Measurements from ENCODE around the gene ZNF264. TPM values are rescaled to one million over a fixed set of nuclear protein-coding genes. Genes with fewer than 3 reads are reported as not detected.

The ZNF264 gene
- total RNA-seq, 1 experiment from 2014 or later, result 48.3 TPM

DNA sequence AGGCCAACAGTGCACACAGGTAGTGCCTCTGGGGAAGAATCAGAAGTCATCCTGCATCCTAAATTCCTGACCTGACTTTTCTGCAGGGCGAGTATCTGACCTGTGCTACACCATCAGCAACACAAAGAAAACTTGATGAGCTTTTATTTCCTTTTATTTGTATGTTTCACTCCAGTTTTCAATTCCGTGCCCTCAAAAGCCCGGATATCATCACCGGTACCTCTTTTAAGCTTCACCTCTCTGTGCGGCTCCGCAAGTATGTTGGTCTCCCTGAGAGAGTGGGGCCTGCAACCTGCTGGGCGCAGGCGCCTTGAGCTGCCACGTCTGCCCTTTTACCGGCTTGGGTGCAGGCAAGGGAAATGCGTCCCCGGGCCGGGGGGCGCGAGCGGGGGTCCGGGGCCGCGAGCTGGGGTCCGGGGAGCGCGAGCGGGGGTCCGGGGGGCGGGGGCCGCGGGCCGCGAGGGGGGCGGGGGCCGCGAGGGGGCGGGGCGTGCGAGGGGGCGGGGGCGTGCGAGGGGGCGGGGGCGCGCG lies 19.7 kb upstream of the ZNF264 start:
- BruUV-seq (replicated peaks), result no TSS peak
- DNase-seq (ENCODE audit: low read depth, low spot score) (no peak), ATAC-seq (peak; percentile 76)
- TF ChIP-seq, protein P1, sequence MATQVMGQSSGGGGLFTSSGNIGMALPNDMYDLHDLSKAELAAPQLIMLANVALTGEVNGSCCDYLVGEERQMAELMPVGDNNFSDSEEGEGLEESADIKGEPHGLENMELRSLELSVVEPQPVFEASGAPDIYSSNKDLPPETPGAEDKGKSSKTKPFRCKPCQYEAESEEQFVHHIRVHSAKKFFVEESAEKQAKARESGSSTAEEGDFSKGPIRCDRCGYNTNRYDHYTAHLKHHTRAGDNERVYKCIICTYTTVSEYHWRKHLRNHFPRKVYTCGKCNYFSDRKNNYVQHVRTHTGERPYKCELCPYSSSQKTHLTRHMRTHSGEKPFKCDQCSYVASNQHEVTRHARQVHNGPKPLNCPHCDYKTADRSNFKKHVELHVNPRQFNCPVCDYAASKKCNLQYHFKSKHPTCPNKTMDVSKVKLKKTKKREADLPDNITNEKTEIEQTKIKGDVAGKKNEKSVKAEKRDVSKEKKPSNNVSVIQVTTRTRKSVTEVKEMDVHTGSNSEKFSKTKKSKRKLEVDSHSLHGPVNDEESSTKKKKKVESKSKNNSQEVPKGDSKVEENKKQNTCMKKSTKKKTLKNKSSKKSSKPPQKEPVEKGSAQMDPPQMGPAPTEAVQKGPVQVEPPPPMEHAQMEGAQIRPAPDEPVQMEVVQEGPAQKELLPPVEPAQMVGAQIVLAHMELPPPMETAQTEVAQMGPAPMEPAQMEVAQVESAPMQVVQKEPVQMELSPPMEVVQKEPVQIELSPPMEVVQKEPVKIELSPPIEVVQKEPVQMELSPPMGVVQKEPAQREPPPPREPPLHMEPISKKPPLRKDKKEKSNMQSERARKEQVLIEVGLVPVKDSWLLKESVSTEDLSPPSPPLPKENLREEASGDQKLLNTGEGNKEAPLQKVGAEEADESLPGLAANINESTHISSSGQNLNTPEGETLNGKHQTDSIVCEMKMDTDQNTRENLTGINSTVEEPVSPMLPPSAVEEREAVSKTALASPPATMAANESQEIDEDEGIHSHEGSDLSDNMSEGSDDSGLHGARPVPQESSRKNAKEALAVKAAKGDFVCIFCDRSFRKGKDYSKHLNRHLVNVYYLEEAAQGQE (IDR thresholded peaks at IDR 0.05; ENCODE audit: insufficient read depth in 1 of 2, low read depth in 2 of 2, low read length in 1 of 2), result no peak
- TF ChIP-seq, protein P2, sequence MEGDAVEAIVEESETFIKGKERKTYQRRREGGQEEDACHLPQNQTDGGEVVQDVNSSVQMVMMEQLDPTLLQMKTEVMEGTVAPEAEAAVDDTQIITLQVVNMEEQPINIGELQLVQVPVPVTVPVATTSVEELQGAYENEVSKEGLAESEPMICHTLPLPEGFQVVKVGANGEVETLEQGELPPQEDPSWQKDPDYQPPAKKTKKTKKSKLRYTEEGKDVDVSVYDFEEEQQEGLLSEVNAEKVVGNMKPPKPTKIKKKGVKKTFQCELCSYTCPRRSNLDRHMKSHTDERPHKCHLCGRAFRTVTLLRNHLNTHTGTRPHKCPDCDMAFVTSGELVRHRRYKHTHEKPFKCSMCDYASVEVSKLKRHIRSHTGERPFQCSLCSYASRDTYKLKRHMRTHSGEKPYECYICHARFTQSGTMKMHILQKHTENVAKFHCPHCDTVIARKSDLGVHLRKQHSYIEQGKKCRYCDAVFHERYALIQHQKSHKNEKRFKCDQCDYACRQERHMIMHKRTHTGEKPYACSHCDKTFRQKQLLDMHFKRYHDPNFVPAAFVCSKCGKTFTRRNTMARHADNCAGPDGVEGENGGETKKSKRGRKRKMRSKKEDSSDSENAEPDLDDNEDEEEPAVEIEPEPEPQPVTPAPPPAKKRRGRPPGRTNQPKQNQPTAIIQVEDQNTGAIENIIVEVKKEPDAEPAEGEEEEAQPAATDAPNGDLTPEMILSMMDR (IDR thresholded peaks at IDR 0.05), result no peak
- TF ChIP-seq TCF7L2 (IDR thresholded peaks at IDR 0.05; ENCODE audit: low read depth, low read length) (no peak), POLR2AphosphoS5 (IDR thresholded peaks at IDR 0.05; ENCODE audit: low read depth, low read length) (no peak), SIN3A (IDR thresholded peaks at IDR 0.05; ENCODE audit: borderline replicate concordance, insufficient read depth, low read depth, low read length) (no peak)
- intact Hi-C loops (cut with micrococcal nuclease; ENCODE audit: unreplicated experiment), result no loop called here
- ChIA-PET POLR2A (no interaction called here), CTCF (no interaction called here)
- H3K27ac ChIP-seq (ENCODE audit: low read length), result no peak overlapping the region
- H3K9me3 ChIP-seq (ENCODE audit: control insufficient read depth, insufficient read depth, low read depth, low read length), result no peaks in the 10 kb centered on the region
- in situ Hi-C loops (cut with HindIII; ENCODE audit: low pct_unique_long_range_greater_than_20kb, low sequenced_read_pairs), result no loop called here
- H3K27me3 ChIP-seq (ENCODE audit: control insufficient read depth, insufficient read depth, low read length), result no peaks in the 10 kb centered on the region
- H3K4me3 ChIP-seq (ENCODE audit: low read depth in 2 of 2, low read length in 2 of 2), result peak overlapping the region; percentile 24 to 29
- H3K36me3 ChIP-seq (ENCODE audit: control insufficient read depth, insufficient read depth, low read length), result no peaks in the 10 kb centered on the region
- no peaks in the 10 kb centered on the region for H3K4me1 ChIP-seq (ENCODE audit: control insufficient read depth, insufficient read depth, low read length)

DNA sequence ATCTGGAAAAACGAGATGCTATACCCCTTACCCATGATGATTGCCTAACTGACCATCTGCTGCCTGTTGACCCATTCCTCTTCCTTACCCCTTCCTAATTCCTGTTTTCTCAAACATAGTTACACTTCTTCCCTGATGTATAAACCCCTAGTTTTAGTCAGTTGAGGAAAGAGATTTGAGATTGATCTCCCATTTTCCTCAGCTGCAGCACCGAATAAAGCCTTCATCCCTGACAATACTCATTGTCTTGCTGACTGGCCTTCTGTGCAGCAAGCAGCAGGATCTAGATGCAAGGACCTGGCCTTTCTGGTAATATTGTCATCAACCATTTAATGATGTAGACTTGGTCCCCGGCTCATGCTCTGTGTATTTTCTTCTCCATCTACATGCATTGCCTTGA lies 999 bp upstream of the ZNF264 start:
- H3K27me3 ChIP-seq (ENCODE audit: control insufficient read depth, insufficient read depth, low read length), result no peaks in the 10 kb centered on the region
- H3K36me3 ChIP-seq (ENCODE audit: control insufficient read depth, insufficient read depth, low read length), result peaks cover 16% of the 10 kb centered on the region
- ATAC-seq (no peak), DNase-seq (ENCODE audit: low read depth, low spot score) (no peak)
- TF ChIP-seq, protein P1 (IDR thresholded peaks at IDR 0.05; ENCODE audit: insufficient read depth in 1 of 2, low read depth in 2 of 2, low read length in 1 of 2), result no peak
- TF ChIP-seq POLR2AphosphoS5 (IDR thresholded peaks at IDR 0.05; ENCODE audit: low read depth, low read length) (no peak), TCF7L2 (IDR thresholded peaks at IDR 0.05; ENCODE audit: low read depth, low read length) (no peak), SIN3A (IDR thresholded peaks at IDR 0.05; ENCODE audit: borderline replicate concordance, insufficient read depth, low read depth, low read length) (no peak)
- TF ChIP-seq, protein P2 (IDR thresholded peaks at IDR 0.05), result no peak
- intact Hi-C loops (cut with micrococcal nuclease; ENCODE audit: unreplicated experiment), result no loop called here
- ChIA-PET POLR2A (interaction anchor here (0.6 kb wide), 1 partner anchor 83 kb away, joined by 6 read pairs; no protein-coding TSS in a partner anchor), CTCF (no interaction called here)
- H3K4me1 ChIP-seq (ENCODE audit: control insufficient read depth, insufficient read depth, low read length), result no peaks in the 10 kb centered on the region; the same call in 1 of the 2 replicates
- peak overlapping the region in 1 of 2 experiments; percentile 5; a peak in 1 of 4 replicates for H3K4me3 ChIP-seq (ENCODE audit: low read depth in 2 of 2, low read length in 2 of 2)
- peaks cover 14% of the 10 kb centered on the region; the same call in 1 of the 2 replicates for H3K9me3 ChIP-seq (ENCODE audit: control insufficient read depth, insufficient read depth, low read depth, low read length)
- no TSS peak for BruUV-seq (replicated peaks)
- H3K27ac ChIP-seq (ENCODE audit: low read length), result no peak overlapping the region; the same call in 1 of the 2 replicates
- in situ Hi-C loops (cut with HindIII; ENCODE audit: low pct_unique_long_range_greater_than_20kb, low sequenced_read_pairs), result no loop called here
